Measurements from ENCODE around the gene RNF225. TPM values are rescaled to one million over a fixed set of nuclear protein-coding genes. Genes with fewer than 3 reads are reported as not detected.

RNF225 gene
- total and polyA plus RNA-seq, 10 of the 15 experiments (the other 5 are each of a cell fraction or from before 2014, with no cell fraction given): 0.27 to 0.28 TPM; not detected in 8

- WGBS (ENCODE audit: insufficient coverage, insufficient replicate concordance, low lambda C conversion rate, missing lambda C conversion rate): 78% methylated on average over 26 of the region's 32 CpGs
- Histone ChIP-seq H3K4me2 (ENCODE audit: control insufficient read depth, insufficient read depth) (no peak overlapping the region), H3K79me2 (ENCODE audit: control insufficient read depth, insufficient read depth, low read length) (no peaks in the 10 kb centered on the region), H3K27ac (ENCODE audit: control insufficient read depth, insufficient read depth) (no peak overlapping the region), H3K9me3 (replicated peaks; ENCODE audit: control insufficient read depth, insufficient read depth, low read length) (no peaks in the 10 kb centered on the region), H3K9ac (ENCODE audit: control insufficient read depth, insufficient read depth, low read length) (no peak overlapping the region), H2AFZ (ENCODE audit: control insufficient read depth, low read depth, low read length) (no peak overlapping the region), H3K36me3 (ENCODE audit: control insufficient read depth in 2 of 2, insufficient read depth in 2 of 2, low read length in 1 of 2) (no peaks in the 10 kb centered on the region), H4K20me1 (ENCODE audit: control insufficient read depth, insufficient read depth) (no peaks in the 10 kb centered on the region), H3K4me1 (ENCODE audit: control insufficient read depth, insufficient read depth, low read length) (peaks cover 11% of the 10 kb centered on the region), H3K4me3 (no peak overlapping the region), H3K27me3 (replicated peaks in 1 of 2; ENCODE audit: control insufficient read depth in 2 of 2, insufficient read depth in 2 of 2, low read length in 1 of 2) (no peaks in the 10 kb centered on the region)
- intact Hi-C loops (cut with micrococcal nuclease; ENCODE audit: unreplicated experiment): no loop called here
- SMC1A ChIA-PET (ENCODE audit: uncharacterized antibody, unreplicated experiment): no interaction called here
- POLR2A ChIA-PET: no interaction called here
- no TSS peak for BruUV-seq (replicated peaks)
- in situ Hi-C loops (cut with MboI): no loop called here
- FAIRE-seq (no peak), ATAC-seq (no peak), DNase-seq (ENCODE audit: low read depth, low spot score) (no peak)
- RAD21 ChIA-PET (ENCODE audit: unreplicated experiment): no interaction called here
- CTCF ChIA-PET: no interaction called here
- no peak for TF ChIP-seq RAD51 (IDR thresholded peaks at IDR 0.05)
- TF ChIP-seq RUNX3 (IDR thresholded peaks at IDR 0.05; ENCODE audit: low read length): no peak
- TF ChIP-seq EGR1 (IDR thresholded peaks at IDR 0.05; ENCODE audit: borderline replicate concordance in 1 of 2, low read depth in 2 of 2, low read length in 2 of 2): no peak
- no peak for TF ChIP-seq MTA3 (IDR thresholded peaks at IDR 0.05; ENCODE audit: borderline replicate concordance, low read length)
- TF ChIP-seq, protein P1, sequence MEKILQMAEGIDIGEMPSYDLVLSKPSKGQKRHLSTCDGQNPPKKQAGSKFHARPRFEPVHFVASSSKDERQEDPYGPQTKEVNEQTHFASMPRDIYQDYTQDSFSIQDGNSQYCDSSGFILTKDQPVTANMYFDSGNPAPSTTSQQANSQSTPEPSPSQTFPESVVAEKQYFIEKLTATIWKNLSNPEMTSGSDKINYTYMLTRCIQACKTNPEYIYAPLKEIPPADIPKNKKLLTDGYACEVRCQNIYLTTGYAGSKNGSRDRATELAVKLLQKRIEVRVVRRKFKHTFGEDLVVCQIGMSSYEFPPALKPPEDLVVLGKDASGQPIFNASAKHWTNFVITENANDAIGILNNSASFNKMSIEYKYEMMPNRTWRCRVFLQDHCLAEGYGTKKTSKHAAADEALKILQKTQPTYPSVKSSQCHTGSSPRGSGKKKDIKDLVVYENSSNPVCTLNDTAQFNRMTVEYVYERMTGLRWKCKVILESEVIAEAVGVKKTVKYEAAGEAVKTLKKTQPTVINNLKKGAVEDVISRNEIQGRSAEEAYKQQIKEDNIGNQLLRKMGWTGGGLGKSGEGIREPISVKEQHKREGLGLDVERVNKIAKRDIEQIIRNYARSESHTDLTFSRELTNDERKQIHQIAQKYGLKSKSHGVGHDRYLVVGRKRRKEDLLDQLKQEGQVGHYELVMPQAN (conservative IDR thresholded peaks at IDR 0.05): no peak
- TF ChIP-seq SIN3A (IDR thresholded peaks at IDR 0.05; ENCODE audit: low read depth, low read length): no peak
- TF ChIP-seq IKZF2 (IDR thresholded peaks at IDR 0.05): no peak
- TF ChIP-seq CUX1 (IDR thresholded peaks at IDR 0.05; ENCODE audit: insufficient replicate concordance, low read depth, low read length): no peak
- TF ChIP-seq ZSCAN29 (IDR thresholded peaks at IDR 0.05): no peak
- TF ChIP-seq TCF7 (IDR thresholded peaks at IDR 0.05; ENCODE audit: borderline replicate concordance): no peak
- no peak for TF ChIP-seq CEBPB (IDR thresholded peaks at IDR 0.05; ENCODE audit: borderline replicate concordance in 1 of 2, low read depth in 2 of 2, low read length in 2 of 2)
- TF ChIP-seq, protein P2, sequence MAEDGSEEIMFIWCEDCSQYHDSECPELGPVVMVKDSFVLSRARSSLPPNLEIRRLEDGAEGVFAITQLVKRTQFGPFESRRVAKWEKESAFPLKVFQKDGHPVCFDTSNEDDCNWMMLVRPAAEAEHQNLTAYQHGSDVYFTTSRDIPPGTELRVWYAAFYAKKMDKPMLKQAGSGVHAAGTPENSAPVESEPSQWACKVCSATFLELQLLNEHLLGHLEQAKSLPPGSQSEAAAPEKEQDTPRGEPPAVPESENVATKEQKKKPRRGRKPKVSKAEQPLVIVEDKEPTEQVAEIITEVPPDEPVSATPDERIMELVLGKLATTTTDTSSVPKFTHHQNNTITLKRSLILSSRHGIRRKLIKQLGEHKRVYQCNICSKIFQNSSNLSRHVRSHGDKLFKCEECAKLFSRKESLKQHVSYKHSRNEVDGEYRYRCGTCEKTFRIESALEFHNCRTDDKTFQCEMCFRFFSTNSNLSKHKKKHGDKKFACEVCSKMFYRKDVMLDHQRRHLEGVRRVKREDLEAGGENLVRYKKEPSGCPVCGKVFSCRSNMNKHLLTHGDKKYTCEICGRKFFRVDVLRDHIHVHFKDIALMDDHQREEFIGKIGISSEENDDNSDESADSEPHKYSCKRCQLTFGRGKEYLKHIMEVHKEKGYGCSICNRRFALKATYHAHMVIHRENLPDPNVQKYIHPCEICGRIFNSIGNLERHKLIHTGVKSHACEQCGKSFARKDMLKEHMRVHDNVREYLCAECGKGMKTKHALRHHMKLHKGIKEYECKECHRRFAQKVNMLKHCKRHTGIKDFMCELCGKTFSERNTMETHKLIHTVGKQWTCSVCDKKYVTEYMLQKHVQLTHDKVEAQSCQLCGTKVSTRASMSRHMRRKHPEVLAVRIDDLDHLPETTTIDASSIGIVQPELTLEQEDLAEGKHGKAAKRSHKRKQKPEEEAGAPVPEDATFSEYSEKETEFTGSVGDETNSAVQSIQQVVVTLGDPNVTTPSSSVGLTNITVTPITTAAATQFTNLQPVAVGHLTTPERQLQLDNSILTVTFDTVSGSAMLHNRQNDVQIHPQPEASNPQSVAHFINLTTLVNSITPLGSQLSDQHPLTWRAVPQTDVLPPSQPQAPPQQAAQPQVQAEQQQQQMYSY (CRISPR knock-in tag; IDR thresholded peaks at IDR 0.05): no peak
- no peak for TF ChIP-seq POLR2AphosphoS2 (IDR thresholded peaks at IDR 0.05; ENCODE audit: low read depth, low read length)
Observed at GRCh38 chr19:58366585-58367430, 28.6 kb upstream of the RNF225 start.
